Melanocyte of skin (primary cell): Measurements from ENCODE around the gene FBN2. TPM values are rescaled to one million over a fixed set of nuclear protein-coding genes. Genes with fewer than 3 reads are reported as not detected.

Experiments
- small RNA-seq, 2 donors: library from RNA; depleted of rRNA; stranded (forward); fragments of <200 nt; gene quantifications; one replicate each; pipeline ENCODE3, GENCODE V24; 2012
- total RNA-seq, 2 donors: library from RNA; depleted of rRNA; stranded (reverse); fragments of >200 nt; gene quantifications; 2 replicates each; pipeline ENCODE4 v1.2.3, GENCODE V29; 2012

Gene FBN2
- total RNA-seq, result 10 to 100 TPM in 1 of 2 donors, 1 to 10 TPM in 1; 10.0 to 21.3 TPM

DNA sequence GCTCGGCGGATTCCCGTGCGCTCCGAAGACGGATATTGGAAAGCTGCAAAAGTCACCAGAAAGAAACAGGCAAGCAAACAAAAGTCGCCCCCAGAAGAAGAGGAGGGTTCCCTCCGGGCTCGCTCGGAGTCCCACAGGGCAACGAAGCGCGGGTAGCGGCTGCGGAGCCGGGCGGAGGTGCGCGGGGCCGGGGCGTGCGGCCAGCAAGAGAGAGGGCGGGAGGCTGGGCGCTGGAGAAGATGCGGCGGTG lies at the start of gene FBN2:
Gene FBN2 (minus strand): TSS at position 246 of the 250 bp plus-strand sequence. CDS start 642 bp downstream, outside the sequence.

Small RNAs within 50 kb of the gene (small RNA-seq; reads per million reads assigned to genes)
- 0 reads per million in 2 donors for gene RF00019
